ENCODE results near the gene CYTH4. TPM values are rescaled to one million over a fixed set of nuclear protein-coding genes. Genes with fewer than 3 reads are reported as not detected.

Gene CYTH4
- total and polyA plus RNA-seq, 2 of the 13 experiments (the other 11 are each of a cell fraction or from before 2014, with no cell fraction given), result not detected

GRCh38 chr22:37326726-37327125 is 44.4 kb downstream of the CYTH4 start:
- no peak overlapping the region for H3K4me2 ChIP-seq (ENCODE audit: low read depth, low read length)
- BruUV-seq (replicated peaks), result no TSS peak
- no peaks in the 10 kb centered on the region for H3K79me2 ChIP-seq (ENCODE audit: insufficient read depth, low read length)
- H3K9me3 ChIP-seq (ENCODE audit: low read length), result no peaks in the 10 kb centered on the region
- H3K36me3 ChIP-seq (replicated peaks in 1 of 2; ENCODE audit: control insufficient read depth in 1 of 2, insufficient read depth in 2 of 2, low read length in 2 of 2), result no peaks in the 10 kb centered on the region
- ATAC-seq, result no peak
- CTCF ChIA-PET (ENCODE audit: low intra/inter-chr PET ratio, low total read pairs), result no interaction called here
- no peak overlapping the region for H3K4me3 ChIP-seq (replicated peaks in 1 of 3; ENCODE audit: insufficient read depth in 1 of 3, low read depth in 2 of 3, low read length in 3 of 3)
- H3K9ac ChIP-seq (ENCODE audit: insufficient read depth, low read depth, low read length), result no peak overlapping the region
- WGBS (ENCODE audit: low lambda C conversion rate), result 3% methylated on average over 7 of the region's 7 CpGs
- H3K27ac ChIP-seq (ENCODE audit: extremely low read length, insufficient read depth, low read length), result no peak overlapping the region
- peaks cover 0 to 1% of the 10 kb centered on the region in 2 experiments; a peak in 1 of 5 replicates for H3K27me3 ChIP-seq (ENCODE audit: control insufficient read depth in 1 of 2, insufficient read depth in 2 of 2, low read length in 2 of 2)
- no peaks in the 10 kb centered on the region for H4K20me1 ChIP-seq (ENCODE audit: insufficient read depth, low read length)
- POLR2A ChIA-PET, result no interaction called here
- H2AFZ ChIP-seq (ENCODE audit: low read length), result no peak overlapping the region
- in situ Hi-C loops (cut with HindIII; ENCODE audit: extremely low pct_ligation_motif_present, low pct_unique_long_range_greater_than_20kb) (loop anchor here (10.0 kb wide), 1 partner anchor 258 kb away; the partner anchor contains the start of gene LGALS2), intact Hi-C loops (cut with micrococcal nuclease; ENCODE audit: unreplicated experiment) (no loop called here)
- TF ChIP-seq ZNF567 (CRISPR knock-in tag; IDR thresholded peaks at IDR 0.05; ENCODE audit: borderline replicate concordance), result no peak
- TF ChIP-seq ZBTB21 (CRISPR knock-in tag; IDR thresholded peaks at IDR 0.05), result no peak
- TF ChIP-seq ZSCAN30 (CRISPR knock-in tag; IDR thresholded peaks at IDR 0.05), result no peak
- TF ChIP-seq ZNF331 (CRISPR knock-in tag; IDR thresholded peaks at IDR 0.05), result no peak
- TF ChIP-seq PHF21A (CRISPR knock-in tag; IDR thresholded peaks at IDR 0.05), result 0 out of 2 replicates have a peak, but pooled peaks have one; percentile 33
- TF ChIP-seq ASH2L (IDR thresholded peaks at IDR 0.05; ENCODE audit: insufficient read length, low read depth, low read length), result no peak
- no peak for TF ChIP-seq TARDBP (CRISPR knock-in tag; IDR thresholded peaks at IDR 0.05)
- TF ChIP-seq ZBTB43 (CRISPR knock-in tag; conservative IDR thresholded peaks at IDR 0.05), result no peak
- no peak for TF ChIP-seq ZNF557 (CRISPR knock-in tag; IDR thresholded peaks at IDR 0.05)
- peak; percentile 28; the same call in 1 of the 2 replicates for TF ChIP-seq HNF4A (CRISPR knock-in tag; IDR thresholded peaks at IDR 0.05)
- no peak for TF ChIP-seq HDAC6 (IDR thresholded peaks at IDR 0.05; ENCODE audit: low read depth, low read length)
- TF ChIP-seq JUNB (CRISPR knock-in tag; IDR thresholded peaks at IDR 0.05; ENCODE audit: borderline replicate concordance), result no peak
- no peak for TF ChIP-seq KDM2A (CRISPR knock-in tag; IDR thresholded peaks at IDR 0.05; ENCODE audit: borderline replicate concordance, low read depth)
- TF ChIP-seq ZNF746 (CRISPR knock-in tag; IDR thresholded peaks at IDR 0.05), result no peak
- TF ChIP-seq ZNF607 (CRISPR knock-in tag; IDR thresholded peaks at IDR 0.05; ENCODE audit: borderline replicate concordance), result no peak
- peak; percentile 83 for TF ChIP-seq GFI1 (CRISPR knock-in tag; IDR thresholded peaks at IDR 0.05; ENCODE audit: borderline replicate concordance)
- no peak for TF ChIP-seq ZNF558 (CRISPR knock-in tag; IDR thresholded peaks at IDR 0.05; ENCODE audit: borderline replicate concordance)
- TF ChIP-seq POLR2A (IDR thresholded peaks at IDR 0.05; ENCODE audit: insufficient read depth in 1 of 2, low read depth in 2 of 2, low read length in 2 of 2), result no peak
- TF ChIP-seq KMT2B (CRISPR knock-in tag; IDR thresholded peaks at IDR 0.05), result no peak
- no peak for TF ChIP-seq ZBTB25 (CRISPR knock-in tag; IDR thresholded peaks at IDR 0.05)
- DNase-seq (ENCODE audit: low spot score), result no peak
- peaks cover 38% of the 10 kb centered on the region for H3K4me1 ChIP-seq (ENCODE audit: insufficient read depth, low read length)
- FAIRE-seq, result no peak
